NT2/D1 (cell line): ENCODE results near the gene MIPEP.

ENCODE experiments used
- DNase-seq: peaks from one replicate; pipeline ENCODE4 v3.0.0-alpha.2; 2011; ENCODE audit warnings: low read depth, low spot score
- H3K27me3 ChIP-seq: 2 replicates; pipeline ENCODE4 v1.6.0; 2011; ENCODE audit warnings: mild to moderate bottlenecking; ENCODE audit not compliant: insufficient read length, insufficient read depth
- H3K36me3 ChIP-seq: 2 replicates; pipeline ENCODE4 v1.6.1; 2011; ENCODE audit warnings: mild to moderate bottlenecking, low read length, mixed read lengths; ENCODE audit not compliant: insufficient read depth, insufficient read length
- H3K4me1 ChIP-seq: 2 replicates; pipeline ENCODE4 v1.5.1; 2011; ENCODE audit not compliant: insufficient read depth, insufficient read length
- H3K4me3 ChIP-seq: 2 replicates; pipeline ENCODE4 v1.5.1; 2011; ENCODE audit warnings: low read depth; ENCODE audit not compliant: insufficient read length
- H3K9ac ChIP-seq: 2 replicates; pipeline ENCODE4 v1.6.0; 2011; ENCODE audit warnings: low read depth; ENCODE audit not compliant: insufficient read length
- H3K9me3 ChIP-seq: 2 replicates; pipeline ENCODE4 v1.5.1; 2011; ENCODE audit warnings: mild to moderate bottlenecking, low read length; ENCODE audit not compliant: insufficient read depth
- SUZ12 ChIP-seq: IDR thresholded peaks from 2 replicates; pipeline ENCODE4 v1.6.1; 2011; ENCODE audit not compliant: insufficient read length, insufficient read depth; ENCODE audit errors: extremely low read depth
- YY1 ChIP-seq: IDR thresholded peaks from 2 replicates; pipeline ENCODE4 v1.6.1; 2011; ENCODE audit not compliant: insufficient read length, insufficient read depth
- ZNF274 ChIP-seq: IDR thresholded peaks from 2 replicates; pipeline ENCODE4 v1.6.1; 2011; ENCODE audit warnings: mild to moderate bottlenecking, low read depth, low read length

Gene MIPEP

DNA sequence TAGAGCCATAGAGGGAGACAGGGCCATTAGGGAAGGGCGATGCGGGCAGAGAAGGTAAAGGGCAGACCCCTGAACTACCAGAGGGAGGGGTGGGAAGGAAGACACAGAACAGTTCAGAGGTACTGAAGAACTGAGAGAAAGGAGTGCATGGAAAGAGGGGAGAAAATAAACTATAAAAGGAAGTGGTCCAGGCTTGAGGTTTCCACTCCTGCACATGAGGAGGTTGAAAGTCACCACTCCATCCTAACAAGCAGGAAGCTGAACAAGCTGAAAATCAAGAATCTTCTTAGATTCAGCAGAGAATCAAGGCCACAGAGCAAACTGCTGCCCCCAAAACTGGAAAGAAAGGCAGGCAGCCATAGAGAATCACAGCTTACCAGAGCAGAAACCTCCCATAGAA is 45.1 kb downstream of the MIPEP start:
- Histone ChIP-seq H3K4me1 (peaks cover 3% of the 10 kb centered on the region), H3K9me3 (no peaks in the 10 kb centered on the region), H3K27me3 (no peaks in the 10 kb centered on the region), H3K9ac (no peak overlapping the region), H3K4me3 (no peak overlapping the region), H3K36me3 (peaks cover 9% of the 10 kb centered on the region)
- TF ChIP-seq YY1 (no peak), ZNF274 (no peak), SUZ12 (no peak)
- DNase-seq: no peak

DNA sequence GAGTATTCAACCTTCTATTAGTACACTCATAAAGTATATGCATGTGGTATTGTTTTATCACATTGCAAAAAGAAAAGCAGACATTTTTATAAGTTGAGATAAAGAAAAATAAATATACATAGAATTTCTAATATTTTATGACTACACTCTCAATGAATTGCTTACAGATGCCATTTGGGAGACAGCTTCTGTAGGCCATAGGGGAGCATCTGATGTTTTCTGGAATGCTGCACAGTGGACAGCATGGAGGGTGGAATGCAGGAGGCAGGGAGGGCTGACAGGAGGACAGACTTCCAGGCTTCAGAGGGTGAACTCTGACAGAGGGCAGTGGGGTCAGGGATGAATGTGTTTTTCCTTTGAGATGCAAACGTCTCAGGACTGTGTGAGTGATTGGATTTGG is 45.8 kb downstream of the MIPEP start:
- peaks cover 9% of the 10 kb centered on the region for H3K36me3 ChIP-seq
- no peaks in the 10 kb centered on the region for H3K9me3 ChIP-seq
- DNase-seq: no peak
- peaks cover 3% of the 10 kb centered on the region for H3K4me1 ChIP-seq
- no peaks in the 10 kb centered on the region for H3K27me3 ChIP-seq
- no peak overlapping the region for H3K9ac ChIP-seq
- no peak overlapping the region for H3K4me3 ChIP-seq
- TF ChIP-seq SUZ12 (no peak), YY1 (no peak), ZNF274 (no peak)

DNA sequence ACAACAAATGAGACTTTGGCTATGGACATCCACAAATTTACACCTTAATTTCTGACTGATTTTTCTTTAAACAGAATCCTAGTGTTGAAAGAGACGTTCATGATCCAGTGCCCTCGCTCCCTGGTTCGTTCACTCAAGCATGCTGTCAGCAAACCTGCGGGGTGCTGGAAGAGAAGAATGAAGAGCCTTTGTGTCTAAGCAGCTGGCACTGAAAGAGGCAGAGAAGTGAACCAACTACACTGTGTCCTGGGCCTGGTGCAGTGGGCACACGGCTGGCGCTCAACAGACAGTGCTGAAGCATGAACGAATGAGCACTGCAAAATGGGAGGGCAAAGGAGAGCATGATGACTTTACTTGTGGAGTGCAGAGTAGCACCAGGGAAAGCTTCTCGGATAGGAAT is 46.8 kb downstream of the MIPEP start:
- Histone ChIP-seq H3K4me1 (peaks cover 3% of the 10 kb centered on the region), H3K27me3 (no peaks in the 10 kb centered on the region), H3K9ac (no peak overlapping the region), H3K9me3 (no peaks in the 10 kb centered on the region), H3K36me3 (peaks cover 7% of the 10 kb centered on the region), H3K4me3 (no peak overlapping the region)
- DNase-seq: no peak
- TF ChIP-seq SUZ12 (no peak), ZNF274 (no peak), YY1 (no peak)

- no peaks in the 10 kb centered on the region for H3K36me3 ChIP-seq
- H3K9me3 ChIP-seq: no peaks in the 10 kb centered on the region; the same call in 1 of the 2 replicates
- no peaks in the 10 kb centered on the region for H3K27me3 ChIP-seq
- H3K4me1 ChIP-seq: no peaks in the 10 kb centered on the region
- H3K9ac ChIP-seq: no peak overlapping the region
- no peak for DNase-seq
- no peak overlapping the region for H3K4me3 ChIP-seq
- TF ChIP-seq SUZ12 (no peak), ZNF274 (no peak), YY1 (no peak)
These were observed 55.2 kb downstream of the MIPEP start for GRCh38 chr13:23833733-23834611.

- no peaks in the 10 kb centered on the region for H3K27me3 ChIP-seq
- TF ChIP-seq YY1 (no peak), ZNF274 (no peak), SUZ12 (no peak)
- peaks cover 37% of the 10 kb centered on the region for H3K9me3 ChIP-seq
These were observed 60.3 kb downstream of the MIPEP start for GRCh38 chr13:23828866-23829265.

GRCh38 chr13:23828086-23828485 is 61.1 kb downstream of the MIPEP start:
- no peaks in the 10 kb centered on the region for H3K36me3 ChIP-seq
- no peaks in the 10 kb centered on the region for H3K27me3 ChIP-seq
- H3K4me1 ChIP-seq: no peaks in the 10 kb centered on the region
- TF ChIP-seq SUZ12: no peak
- TF ChIP-seq ZNF274: no peak
- TF ChIP-seq YY1: no peak
- no peak overlapping the region for H3K4me3 ChIP-seq
- DNase-seq: no peak
- H3K9me3 ChIP-seq: peaks cover 44% of the 10 kb centered on the region
- H3K9ac ChIP-seq: no peak overlapping the region

More at GRCh38 chr13:23828866-23829265, 60.3 kb downstream of the MIPEP start:
- no peaks in the 10 kb centered on the region for H3K36me3 ChIP-seq
- H3K4me3 ChIP-seq: no peak overlapping the region
- no peaks in the 10 kb centered on the region for H3K4me1 ChIP-seq
- no peak overlapping the region for H3K9ac ChIP-seq
- DNase-seq: no peak

DNA sequence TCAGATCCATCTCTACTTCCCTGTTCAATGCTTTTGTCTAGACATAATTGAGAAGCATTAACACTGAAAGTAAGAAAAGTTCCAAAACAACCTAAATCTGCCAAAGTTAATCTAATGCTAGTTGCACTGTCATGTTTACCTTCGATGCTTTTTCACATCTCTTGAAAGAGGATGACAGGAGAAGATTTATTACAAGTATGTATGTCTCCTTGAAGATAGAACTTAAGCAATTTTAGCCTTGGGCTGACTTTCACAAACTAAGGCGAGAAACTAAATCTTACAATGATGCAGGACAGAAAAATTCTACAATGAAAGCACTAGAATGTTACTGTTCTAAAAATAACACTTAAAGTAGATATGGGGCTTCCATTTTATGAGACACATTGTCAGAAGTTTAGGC is 64.0 kb downstream of the MIPEP start:
- H3K9me3 ChIP-seq: peaks cover 44% of the 10 kb centered on the region
- DNase-seq: no peak
- no peaks in the 10 kb centered on the region for H3K27me3 ChIP-seq
- TF ChIP-seq ZNF274 (no peak), SUZ12 (no peak), YY1 (no peak)
- H3K9ac ChIP-seq: no peak overlapping the region
- H3K4me1 ChIP-seq: no peaks in the 10 kb centered on the region
- H3K36me3 ChIP-seq: no peaks in the 10 kb centered on the region
- H3K4me3 ChIP-seq: no peak overlapping the region
